ENCODE data around the gene ZBTB7C. TPM values are rescaled to one million over a fixed set of nuclear protein-coding genes. Genes with fewer than 3 reads are reported as not detected.

Gene ZBTB7C
- total RNA-seq, 2 donors from 2014 or later = 1.3 to 2.3 TPM

DNA sequence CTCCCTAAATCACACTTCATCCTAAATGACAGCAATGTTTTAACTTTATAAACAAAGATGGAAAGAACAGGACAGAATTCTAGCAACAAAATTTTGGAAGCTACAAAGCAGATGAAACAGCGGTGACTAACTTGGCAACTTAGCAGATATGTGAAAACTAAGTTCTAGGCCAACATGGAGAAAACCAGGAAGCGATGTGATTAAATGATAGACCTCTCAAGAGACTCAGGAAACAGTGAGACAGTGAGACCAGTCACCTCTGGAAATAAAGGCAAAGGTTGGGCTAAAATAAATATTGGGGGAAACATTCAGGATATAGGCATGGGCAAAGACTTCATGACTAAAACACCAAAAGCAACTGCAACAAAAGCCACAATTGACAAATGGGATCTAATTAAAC, 24.4 kb upstream of the ZBTB7C start:
- no peak for DNase-seq
- Histone ChIP-seq H3K36me3 (replicated peaks in 1 of 2; ENCODE audit: insufficient read depth in 1 of 2, low read depth in 2 of 2) (no peaks in the 10 kb centered on the region), H3K4me3 (no peak overlapping the region), H3K27me3 (no peaks in the 10 kb centered on the region), H3K4me1 (no peaks in the 10 kb centered on the region), H3K9me3 (no peaks in the 10 kb centered on the region), H3K27ac (no peak overlapping the region)
- 95% methylated on average over 2 of the region's 2 CpGs for WGBS, 2 donors
- no peak for ATAC-seq
- intact Hi-C loops (cut with DNase I) = no loop called here
- TF ChIP-seq POLR2A (IDR thresholded peaks at IDR 0.05) = no peak
- TF ChIP-seq, protein P1, sequence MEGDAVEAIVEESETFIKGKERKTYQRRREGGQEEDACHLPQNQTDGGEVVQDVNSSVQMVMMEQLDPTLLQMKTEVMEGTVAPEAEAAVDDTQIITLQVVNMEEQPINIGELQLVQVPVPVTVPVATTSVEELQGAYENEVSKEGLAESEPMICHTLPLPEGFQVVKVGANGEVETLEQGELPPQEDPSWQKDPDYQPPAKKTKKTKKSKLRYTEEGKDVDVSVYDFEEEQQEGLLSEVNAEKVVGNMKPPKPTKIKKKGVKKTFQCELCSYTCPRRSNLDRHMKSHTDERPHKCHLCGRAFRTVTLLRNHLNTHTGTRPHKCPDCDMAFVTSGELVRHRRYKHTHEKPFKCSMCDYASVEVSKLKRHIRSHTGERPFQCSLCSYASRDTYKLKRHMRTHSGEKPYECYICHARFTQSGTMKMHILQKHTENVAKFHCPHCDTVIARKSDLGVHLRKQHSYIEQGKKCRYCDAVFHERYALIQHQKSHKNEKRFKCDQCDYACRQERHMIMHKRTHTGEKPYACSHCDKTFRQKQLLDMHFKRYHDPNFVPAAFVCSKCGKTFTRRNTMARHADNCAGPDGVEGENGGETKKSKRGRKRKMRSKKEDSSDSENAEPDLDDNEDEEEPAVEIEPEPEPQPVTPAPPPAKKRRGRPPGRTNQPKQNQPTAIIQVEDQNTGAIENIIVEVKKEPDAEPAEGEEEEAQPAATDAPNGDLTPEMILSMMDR (IDR thresholded peaks at IDR 0.05) = no peak

DNA sequence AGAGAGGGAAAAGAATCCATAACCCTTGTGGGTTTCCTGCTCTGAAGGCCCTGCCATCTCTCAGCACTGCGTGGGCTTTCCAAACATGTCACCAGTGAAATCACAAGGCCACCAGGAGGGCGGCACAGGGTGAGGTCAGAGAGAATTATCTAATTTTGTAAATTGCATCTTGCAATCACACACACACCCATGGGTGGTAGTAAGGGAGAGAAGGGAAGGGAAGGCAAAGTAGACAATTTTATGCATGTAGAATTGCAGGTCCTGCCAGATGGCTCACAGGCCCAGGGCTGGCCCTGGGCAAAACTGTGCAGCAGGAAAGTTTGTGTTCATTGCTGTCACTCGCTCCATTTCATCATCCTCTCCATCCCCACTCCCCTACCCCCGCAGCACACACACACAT, 21.0 kb upstream of the ZBTB7C start:
- no peak for TF ChIP-seq POLR2A (IDR thresholded peaks at IDR 0.05)
- TF ChIP-seq, protein P1 (IDR thresholded peaks at IDR 0.05) = no peak
- Histone ChIP-seq H3K27me3 (no peaks in the 10 kb centered on the region), H3K36me3 (replicated peaks in 1 of 2; ENCODE audit: insufficient read depth in 1 of 2, low read depth in 2 of 2) (no peaks in the 10 kb centered on the region), H3K9me3 (no peaks in the 10 kb centered on the region), H3K27ac (no peak overlapping the region), H3K4me3 (no peak overlapping the region), H3K4me1 (no peaks in the 10 kb centered on the region)
- intact Hi-C loops (cut with DNase I) = no loop called here
- WGBS, 2 donors = 79 to 91% methylated on average over 4 of the region's 4 CpGs
- DNase-seq = no peak
- ATAC-seq = no peak

DNA sequence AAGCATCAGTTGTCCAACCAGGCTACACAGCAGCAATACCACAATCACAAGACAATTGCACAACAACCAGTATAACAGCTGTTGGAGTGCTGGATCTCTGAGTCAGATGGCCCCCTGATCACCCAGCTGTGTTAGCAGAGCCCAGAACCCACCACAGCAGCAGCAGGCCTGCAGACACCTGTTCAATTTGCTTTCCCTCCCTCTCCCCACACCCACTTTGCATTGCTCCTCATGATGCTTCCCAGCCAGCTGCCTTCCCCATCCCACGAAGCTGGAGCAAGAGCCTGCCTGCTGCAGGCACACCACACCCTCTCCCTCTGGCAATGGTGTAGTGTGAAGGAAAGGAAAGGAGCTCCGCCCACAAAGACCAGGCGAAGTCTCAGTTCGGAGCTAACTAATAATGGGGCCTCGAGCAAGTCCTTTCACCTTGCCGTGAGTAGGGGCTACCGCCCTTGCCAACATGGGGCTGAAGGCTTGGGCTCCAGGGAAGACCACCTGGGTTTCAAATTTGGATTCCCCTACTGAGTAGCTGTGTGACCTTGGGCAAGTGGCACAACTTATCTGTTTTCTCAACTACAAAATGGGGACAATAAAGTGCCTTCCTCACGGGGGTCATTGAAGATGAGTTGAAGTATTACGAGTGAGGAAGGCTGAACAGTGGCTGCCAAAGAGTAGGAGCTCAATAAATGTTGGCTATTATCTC, 19.4 kb upstream of the ZBTB7C start:
- ATAC-seq (no peak), DNase-seq (no peak)
- intact Hi-C loops (cut with DNase I) = no loop called here
- H3K4me1 ChIP-seq = no peaks in the 10 kb centered on the region
- H3K4me3 ChIP-seq = no peak overlapping the region
- no peak for TF ChIP-seq POLR2A (IDR thresholded peaks at IDR 0.05)
- TF ChIP-seq, protein P1 (IDR thresholded peaks at IDR 0.05) = no peak
- 69 to 78% methylated on average over 8 to 9 of the region's 9 CpGs for WGBS, 2 donors
- no peaks in the 10 kb centered on the region for H3K36me3 ChIP-seq (replicated peaks in 1 of 2; ENCODE audit: insufficient read depth in 1 of 2, low read depth in 2 of 2)
- no peaks in the 10 kb centered on the region for H3K9me3 ChIP-seq
- no peak overlapping the region for H3K27ac ChIP-seq
- no peaks in the 10 kb centered on the region for H3K27me3 ChIP-seq

DNA sequence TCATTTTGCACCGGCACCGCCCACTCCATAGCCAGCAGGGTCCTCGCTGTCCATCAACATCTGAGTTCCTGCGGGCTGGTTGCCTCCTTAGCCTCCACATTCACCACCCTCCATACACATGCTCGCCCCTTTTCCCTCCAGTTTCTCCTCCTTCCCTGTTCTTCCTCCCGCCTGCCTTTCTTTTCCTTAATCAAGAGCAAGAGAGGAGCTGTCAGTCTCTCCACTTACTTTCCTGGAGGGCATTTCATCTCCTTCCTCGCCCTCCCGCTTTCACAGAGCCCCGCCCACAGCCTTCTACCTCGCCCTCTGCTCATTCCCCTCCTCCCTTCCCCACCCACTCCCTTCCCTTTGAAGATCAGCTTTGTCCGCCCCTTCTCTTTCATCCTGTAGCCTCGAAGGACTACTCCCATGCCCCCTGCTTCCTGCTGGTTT, 13.8 kb upstream of the ZBTB7C start:
- WGBS, 2 donors = 12 to 15% methylated on average over 12 of the region's 12 CpGs
- H3K4me1 ChIP-seq = no peaks in the 10 kb centered on the region
- DNase-seq (no peak), ATAC-seq (no peak)
- no peaks in the 10 kb centered on the region for H3K36me3 ChIP-seq (replicated peaks in 1 of 2; ENCODE audit: insufficient read depth in 1 of 2, low read depth in 2 of 2)
- TF ChIP-seq POLR2A (IDR thresholded peaks at IDR 0.05) = no peak
- H3K27me3 ChIP-seq = no peaks in the 10 kb centered on the region
- intact Hi-C loops (cut with DNase I) = no loop called here
- no peaks in the 10 kb centered on the region for H3K9me3 ChIP-seq
- no peak overlapping the region for H3K27ac ChIP-seq
- H3K4me3 ChIP-seq = no peak overlapping the region

DNA sequence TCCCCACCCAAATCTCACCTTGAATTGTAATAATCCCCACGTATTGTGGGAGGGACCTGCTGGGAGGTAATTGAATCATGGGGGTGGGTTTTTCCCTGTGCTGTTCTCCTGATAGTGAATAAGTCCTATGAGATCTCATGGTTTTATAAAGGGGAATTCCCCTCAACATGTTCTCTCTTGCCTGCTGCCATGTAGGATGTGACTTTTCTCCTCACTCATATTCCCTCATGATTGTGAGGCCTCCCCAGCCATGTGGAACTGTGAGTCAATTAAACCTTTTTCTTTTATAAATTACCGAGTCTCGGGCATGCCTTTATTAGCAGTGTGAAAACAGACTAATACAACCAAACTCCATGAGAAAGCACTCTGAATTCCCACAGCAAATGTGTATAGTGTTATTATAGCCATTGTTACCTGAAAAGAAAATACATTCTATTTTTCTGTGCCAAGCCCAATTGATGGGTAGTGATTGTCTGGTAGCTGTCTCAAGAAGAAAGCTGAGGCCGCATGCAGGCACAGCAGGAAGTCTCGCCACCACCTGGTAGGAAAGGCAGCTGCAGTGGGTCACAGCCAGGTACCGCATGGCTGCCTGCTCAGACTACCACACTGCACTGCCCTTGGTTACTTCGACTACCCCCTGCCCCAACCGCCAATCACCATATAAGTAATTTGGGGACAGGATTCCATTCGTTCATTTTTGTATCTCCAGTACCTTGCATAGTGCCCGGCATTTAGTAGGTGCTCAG, 10.3 kb upstream of the ZBTB7C start:
- ATAC-seq = no peak
- H3K27ac ChIP-seq = no peak overlapping the region

More for the DNA sequence above, 10.3 kb upstream of the ZBTB7C start:
- Histone ChIP-seq H3K9me3 (no peaks in the 10 kb centered on the region), H3K4me3 (no peak overlapping the region), H3K27me3 (no peaks in the 10 kb centered on the region), H3K4me1 (no peaks in the 10 kb centered on the region), H3K36me3 (replicated peaks in 1 of 2; ENCODE audit: insufficient read depth in 1 of 2, low read depth in 2 of 2) (no peaks in the 10 kb centered on the region)
- 82 to 87% methylated on average over 10 of the region's 10 CpGs for WGBS, 2 donors
- DNase-seq = no peak
- intact Hi-C loops (cut with DNase I) = no loop called here
- TF ChIP-seq, protein P1 (IDR thresholded peaks at IDR 0.05) = no peak
- TF ChIP-seq POLR2A (IDR thresholded peaks at IDR 0.05) = no peak

Data from body of pancreas (tissue), 4 donors.